22Rv1 (cell line): ENCODE measurements around the gene SLC10A7.

ENCODE experiments used
- ZFX ChIP-seq: fragments of 450-650 bp; IDR thresholded peaks from 2 replicates; pipeline ENCODE4 v1.6.1; 2017; ENCODE audit warnings: antibody characterized with exemption, borderline replicate concordance
- TF ChIP-seq, protein P1 (sequence below): fragments of 450-650 bp; IDR thresholded peaks from 2 replicates; pipeline ENCODE4 v1.5.1; 2017; ENCODE audit warnings: mild to moderate bottlenecking

DNA sequence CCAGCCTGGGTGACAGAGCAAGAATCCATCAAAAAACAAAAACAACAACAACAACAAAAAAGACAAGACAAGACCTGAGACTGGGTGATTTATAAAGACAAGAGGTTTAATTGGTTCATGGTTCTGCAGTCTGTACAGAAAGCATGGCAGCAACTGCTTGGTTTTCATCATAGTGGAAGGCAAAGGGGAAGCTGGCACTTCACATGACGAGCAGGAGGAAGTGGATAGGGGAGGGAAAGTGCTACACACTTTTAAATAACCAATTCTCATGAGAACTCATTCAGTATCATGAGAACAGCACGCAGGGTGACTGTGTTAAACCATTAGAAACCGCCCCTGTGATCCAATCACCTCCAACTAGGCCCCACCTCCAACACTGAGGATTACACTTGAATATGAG, 28.4 kb upstream of the SLC10A7 start:
- TF ChIP-seq, protein P1, sequence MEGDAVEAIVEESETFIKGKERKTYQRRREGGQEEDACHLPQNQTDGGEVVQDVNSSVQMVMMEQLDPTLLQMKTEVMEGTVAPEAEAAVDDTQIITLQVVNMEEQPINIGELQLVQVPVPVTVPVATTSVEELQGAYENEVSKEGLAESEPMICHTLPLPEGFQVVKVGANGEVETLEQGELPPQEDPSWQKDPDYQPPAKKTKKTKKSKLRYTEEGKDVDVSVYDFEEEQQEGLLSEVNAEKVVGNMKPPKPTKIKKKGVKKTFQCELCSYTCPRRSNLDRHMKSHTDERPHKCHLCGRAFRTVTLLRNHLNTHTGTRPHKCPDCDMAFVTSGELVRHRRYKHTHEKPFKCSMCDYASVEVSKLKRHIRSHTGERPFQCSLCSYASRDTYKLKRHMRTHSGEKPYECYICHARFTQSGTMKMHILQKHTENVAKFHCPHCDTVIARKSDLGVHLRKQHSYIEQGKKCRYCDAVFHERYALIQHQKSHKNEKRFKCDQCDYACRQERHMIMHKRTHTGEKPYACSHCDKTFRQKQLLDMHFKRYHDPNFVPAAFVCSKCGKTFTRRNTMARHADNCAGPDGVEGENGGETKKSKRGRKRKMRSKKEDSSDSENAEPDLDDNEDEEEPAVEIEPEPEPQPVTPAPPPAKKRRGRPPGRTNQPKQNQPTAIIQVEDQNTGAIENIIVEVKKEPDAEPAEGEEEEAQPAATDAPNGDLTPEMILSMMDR = no peak
- TF ChIP-seq ZFX = no peak
